NCI-H226 (cell line): ENCODE measurements around the gene DLEC1.
"Not testable (repeated sequence)": the region's sequence is repeated elsewhere in the genome, so short reads cannot be mapped to it uniquely, and the experiment has no call there.

Experiments
- DNase-seq: peaks from one replicate; pipeline ENCODE4 v3.0.0-alpha.2; 2015

The DLEC1 gene

GRCh38 chr3:38141173-38141951, 102.4 kb downstream of the DLEC1 start:
- no peak for DNase-seq

DNA sequence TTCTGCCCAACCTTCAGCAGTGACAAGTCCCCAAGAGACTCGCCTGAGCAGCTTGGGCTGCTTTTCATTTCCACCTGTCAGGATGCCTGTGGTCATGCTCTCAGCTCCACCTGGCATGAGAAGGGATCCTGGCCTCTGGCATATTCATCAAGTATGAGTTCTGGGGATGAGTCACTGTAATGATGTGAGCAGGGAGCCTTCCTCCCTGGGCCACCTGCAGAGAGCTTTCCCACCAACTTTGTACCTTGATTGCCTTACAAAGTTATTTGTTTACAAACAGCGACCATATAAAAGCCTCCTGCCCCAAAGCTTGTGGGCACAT, 102.9 kb downstream of the DLEC1 start:
- DNase-seq, result peak; percentile 58

GRCh38 chr3:38142959-38143358, 104.0 kb downstream of the DLEC1 start:
- no peak for DNase-seq

DNA sequence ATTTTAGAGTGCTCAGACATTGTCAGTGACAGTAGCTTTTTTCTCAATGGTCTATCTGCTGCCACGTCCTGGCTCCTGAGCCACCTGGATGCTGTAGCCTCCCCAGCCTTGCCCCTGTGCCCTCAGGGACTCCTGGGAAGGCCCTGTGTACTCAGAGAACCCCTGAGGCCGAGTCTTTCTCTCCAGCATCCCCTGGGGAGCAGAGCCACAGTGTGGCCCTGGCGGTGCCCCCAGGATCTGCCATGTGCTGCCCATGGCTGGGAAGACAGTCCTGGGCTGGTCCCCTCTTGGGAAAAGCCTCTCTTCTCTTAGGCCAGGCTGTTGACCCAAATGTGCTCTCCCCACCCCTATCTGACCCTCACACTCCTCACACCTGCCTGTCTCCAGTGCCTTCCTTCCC, 104.5 kb downstream of the DLEC1 start:
- no peak for DNase-seq

GRCh38 chr3:38146504-38146903, 107.5 kb downstream of the DLEC1 start:
- DNase-seq, result no peak

- DNase-seq, result no peak
Observed at GRCh38 chr3:38147421-38147820, 108.4 kb downstream of the DLEC1 start.

DNA sequence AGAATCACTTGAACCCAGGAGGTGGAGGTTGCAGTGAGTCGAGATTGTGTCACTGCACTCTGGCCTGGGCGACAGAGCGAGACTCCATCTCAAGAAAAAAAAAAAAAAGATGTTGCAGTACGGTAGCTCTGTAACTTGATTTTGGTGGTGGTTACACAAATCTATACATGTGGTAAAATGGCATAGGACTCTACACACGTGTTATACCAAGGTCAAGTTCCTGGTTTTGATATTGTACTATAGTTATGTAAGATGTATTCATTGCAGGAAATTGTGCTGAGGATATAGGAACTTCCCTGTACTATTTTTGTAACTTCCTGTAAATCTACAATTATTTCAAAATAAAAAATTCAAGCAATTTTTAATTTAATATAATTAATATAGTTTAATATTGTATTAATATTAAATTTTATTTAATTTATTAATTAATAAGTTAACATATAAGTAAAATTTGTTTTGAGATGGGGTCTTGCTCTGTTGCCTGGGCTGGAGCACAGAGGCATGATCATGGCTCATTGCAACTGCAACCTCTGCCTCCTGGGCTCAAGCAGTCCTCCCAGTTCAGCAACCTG, 109.4 kb downstream of the DLEC1 start:
- DNase-seq, result no peak

DNA sequence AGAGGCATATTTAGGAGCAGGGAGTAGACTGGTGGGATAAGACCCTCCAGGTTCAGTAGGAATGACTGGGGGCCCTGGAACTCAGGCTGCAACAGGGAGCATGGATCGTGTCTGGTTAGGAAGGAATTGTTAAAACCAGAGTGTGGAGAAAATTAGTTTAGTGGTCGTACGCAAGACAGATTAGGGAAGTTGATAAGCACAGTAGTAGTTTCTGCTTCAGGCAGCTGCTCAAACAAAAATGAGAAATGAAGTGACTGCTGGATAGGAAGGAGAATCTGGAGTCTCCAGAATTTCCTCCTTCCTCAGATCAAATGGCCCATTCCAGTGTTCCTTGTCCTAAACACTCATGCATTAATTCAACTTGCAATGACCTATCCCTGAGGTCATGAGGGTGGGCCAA, 110.7 kb downstream of the DLEC1 start:
- DNase-seq, result no peak

DNA sequence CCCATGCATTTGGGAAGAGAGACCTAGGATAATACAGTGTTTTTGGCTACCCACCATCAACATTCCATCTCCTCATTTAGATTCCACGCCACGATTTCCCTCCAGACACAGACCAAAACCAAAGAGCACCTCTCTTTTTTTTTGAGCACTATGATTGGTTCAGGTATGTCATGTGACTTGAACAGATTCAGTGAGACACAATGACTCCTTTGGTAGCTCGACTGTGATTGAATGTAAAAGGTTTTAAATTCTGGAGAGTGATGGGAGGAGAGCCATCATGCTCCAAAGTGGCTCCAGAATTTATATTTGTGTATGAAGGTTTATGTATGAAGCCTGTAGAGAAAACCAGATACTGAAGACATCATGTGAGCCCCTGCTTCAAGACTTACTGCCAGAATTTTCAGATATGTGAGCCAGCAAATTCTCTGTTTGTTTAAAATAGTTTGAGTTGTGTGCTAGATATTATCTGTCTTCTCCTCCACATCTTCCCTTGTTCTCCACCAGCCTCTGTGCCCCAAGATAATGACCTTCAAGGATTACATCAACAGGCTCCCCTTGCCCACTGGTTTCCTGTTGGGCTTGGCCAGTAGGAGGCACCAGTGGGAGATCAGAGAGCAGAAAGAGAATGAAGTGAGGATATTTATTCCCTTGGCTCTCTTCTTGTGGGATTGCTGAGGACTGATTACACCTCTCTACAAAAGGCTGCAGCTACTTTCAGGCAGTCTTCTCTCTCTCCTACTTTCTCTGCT, 111.9 kb downstream of the DLEC1 start:
- no peak for DNase-seq

- peak; percentile 87 for DNase-seq
Observed at GRCh38 chr3:38151667-38152265, 112.8 kb downstream of the DLEC1 start.

DNA sequence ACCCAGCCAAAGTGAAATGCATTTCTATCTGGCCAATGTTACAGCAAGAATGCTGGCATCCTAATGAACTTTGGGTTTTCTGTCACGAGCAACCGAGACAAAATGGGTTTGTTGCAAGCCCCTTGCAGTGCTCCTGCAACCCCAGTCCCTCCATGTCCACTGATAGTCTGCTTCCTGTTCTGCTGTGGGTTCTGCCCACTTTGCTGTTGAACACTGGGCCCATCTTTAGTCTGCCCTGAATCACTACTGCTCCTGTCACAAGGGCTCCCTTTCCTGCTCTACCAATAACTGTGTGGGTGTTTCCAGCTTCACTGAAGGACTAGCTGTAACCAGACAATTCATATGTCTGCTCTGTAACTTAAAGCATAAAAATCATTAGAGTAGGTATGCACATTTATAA, 113.6 kb downstream of the DLEC1 start:
- DNase-seq, result no peak

DNA sequence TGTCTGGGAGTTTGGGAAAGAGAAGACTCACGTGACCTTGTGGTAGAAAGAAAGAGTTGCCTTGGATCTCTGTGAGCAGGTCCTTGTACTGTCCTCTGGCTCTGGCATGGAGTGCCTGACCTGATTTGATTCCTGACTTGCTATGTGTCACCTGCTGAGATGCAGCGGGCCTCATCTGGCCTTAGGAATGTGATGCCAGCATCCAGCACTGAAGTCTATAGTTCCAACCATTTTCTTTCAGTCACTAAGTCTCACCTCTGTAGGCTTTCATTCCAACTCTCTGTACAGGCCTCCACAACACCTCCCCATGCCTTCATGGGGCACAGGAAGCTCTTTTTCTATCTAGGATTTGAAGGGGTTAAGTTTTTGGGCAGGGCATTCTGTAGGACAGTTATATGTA, 114.2 kb downstream of the DLEC1 start:
- no peak for DNase-seq

DNA sequence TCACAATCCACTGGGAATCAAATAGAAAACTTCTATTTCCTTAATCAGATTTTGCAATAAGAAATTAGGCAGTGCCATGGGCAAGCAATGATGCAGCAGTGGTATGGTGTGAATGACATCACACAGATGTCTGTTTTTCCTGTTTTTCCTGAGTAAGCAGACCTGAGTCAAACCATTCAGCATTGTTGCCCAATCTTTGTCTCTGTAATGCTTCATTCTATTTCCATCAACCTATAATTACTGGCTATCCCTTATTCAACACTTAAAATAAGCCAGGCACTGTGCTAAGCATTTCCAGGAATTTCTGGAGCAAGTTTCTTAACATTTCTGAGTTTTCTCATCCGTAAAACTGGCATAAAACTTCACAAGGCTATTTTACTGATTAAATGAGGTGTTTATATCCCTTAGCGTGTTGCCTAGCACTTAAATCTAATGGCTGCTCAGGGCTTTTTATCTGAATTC, 115.1 kb downstream of the DLEC1 start:
- peak; percentile 79 for DNase-seq

DNA sequence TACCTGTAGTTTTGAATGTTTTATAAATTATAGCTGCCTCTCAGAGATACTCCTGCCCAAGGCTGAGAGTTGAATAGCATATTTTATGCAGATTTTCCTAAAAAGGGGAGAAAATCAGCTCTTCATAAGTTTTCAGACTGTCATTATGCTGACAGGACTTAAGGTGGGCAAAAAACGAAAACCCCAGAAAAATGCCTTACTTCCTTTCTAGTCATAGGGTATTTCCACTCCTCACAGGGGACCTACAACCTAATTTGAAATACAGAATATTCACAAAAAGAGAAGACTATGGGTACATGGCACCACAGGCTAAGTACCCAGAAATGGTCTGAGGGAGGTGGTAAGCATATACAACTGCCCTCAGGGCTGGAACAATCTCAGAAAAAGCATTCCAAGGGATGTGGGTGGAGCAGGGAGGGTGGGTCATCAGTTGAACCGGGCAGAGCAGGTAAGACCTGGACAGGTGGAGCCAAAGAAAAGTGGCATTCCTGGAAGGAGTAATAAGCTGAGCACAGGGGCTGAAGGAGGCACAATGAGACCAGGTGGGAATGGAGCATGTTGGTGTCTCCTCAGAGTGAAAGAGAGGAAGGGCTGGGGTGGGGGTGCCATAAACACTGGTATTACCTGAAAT, 115.7 kb downstream of the DLEC1 start:
- no peak for DNase-seq

DNA sequence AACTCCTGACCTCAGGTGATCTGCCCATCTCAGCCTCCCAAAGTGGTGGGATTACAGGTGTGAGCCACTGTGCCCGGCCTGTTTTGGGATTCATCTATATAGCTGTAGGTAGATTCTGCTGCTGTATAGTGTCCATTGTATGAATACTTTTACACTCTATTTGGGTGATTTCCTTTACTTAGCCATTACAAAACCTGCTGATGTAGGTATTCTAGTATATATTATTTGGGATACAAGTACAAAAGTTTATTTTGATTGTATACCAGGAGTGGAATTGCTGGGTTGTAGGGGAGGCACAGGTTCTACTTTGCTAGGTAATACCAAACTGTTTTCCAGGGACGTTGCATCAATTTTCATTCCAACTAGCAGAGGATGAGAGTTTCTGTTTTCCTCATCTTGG, 116.8 kb downstream of the DLEC1 start:
- DNase-seq, result no peak

- DNase-seq, result no peak
Observed at GRCh38 chr3:38157117-38157516, 118.1 kb downstream of the DLEC1 start.

- peak; percentile 86 for DNase-seq
Observed at GRCh38 chr3:38157595-38157994, 118.6 kb downstream of the DLEC1 start.

DNA sequence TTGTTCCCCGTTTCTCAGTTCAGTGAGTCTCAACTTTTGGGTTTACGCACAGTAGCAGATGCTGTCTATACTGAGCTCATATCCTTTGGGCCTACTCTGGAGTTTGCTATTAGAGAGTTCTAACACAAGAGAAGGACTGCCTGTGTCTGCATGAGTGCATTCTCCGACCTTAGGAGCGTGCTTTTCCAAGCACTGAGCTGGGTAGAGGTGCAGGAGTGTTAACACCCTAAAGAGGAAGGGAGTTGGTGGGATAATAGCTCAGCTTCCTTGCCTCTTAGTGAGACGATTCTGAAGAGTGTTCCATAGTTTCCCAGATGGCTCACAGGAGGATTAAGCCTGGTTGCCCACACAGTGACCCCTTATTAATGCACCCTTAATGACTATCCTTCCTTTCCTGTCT, 119.5 kb downstream of the DLEC1 start:
- no peak for DNase-seq

DNA sequence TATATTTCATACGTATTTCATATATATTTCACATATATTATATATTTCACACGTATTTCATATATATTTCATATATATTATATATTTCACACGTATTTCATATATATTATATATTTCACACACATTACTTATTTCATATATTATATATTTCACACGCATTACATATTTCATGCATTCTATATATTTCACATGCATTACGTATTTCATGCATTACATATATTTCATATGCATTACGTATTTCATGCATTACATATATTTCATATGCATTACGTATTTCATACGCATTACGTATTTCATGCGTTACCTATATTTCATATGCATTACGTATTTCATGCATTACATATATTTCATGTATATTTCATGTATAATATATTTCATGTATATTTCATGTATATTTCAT, 121.7 kb downstream of the DLEC1 start:
- DNase-seq, result not testable (repeated sequence)

DNA sequence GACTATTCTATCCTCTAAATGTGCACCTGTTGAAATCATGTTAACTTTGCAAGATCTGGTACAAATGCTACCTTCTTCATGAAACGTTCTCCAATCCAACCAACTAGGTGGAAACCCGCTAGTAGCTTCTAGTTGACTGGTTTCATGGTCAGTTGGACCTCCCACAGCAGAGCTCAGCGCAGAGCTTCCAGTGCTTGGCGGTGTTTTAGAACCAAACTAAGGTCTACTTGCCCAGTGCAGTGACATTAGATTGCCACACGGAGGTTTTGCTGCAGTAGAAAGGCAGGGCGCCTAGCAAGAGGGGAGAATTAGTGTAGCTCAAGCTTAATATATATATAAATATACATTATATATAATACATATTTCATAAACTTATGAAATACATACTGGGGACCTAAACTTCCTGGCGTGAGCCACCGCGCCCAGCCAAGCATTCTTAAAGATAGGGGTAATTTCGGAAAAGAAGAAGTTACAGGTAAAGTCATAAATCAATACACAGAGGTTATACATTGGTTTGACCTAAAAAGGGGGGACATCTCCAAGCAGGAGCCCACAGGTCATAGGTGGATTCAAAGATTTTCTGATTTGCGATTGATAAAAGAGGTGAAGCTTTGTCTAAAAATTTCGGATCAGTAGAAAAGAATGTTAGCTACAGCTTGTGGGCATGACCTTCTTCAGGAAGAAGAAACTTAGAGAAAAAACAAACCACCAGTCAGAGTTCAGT, 124.3 kb downstream of the DLEC1 start:
- DNase-seq, result no peak

- DNase-seq, result no peak
Observed at GRCh38 chr3:38163841-38164642, 125.0 kb downstream of the DLEC1 start.

DNA sequence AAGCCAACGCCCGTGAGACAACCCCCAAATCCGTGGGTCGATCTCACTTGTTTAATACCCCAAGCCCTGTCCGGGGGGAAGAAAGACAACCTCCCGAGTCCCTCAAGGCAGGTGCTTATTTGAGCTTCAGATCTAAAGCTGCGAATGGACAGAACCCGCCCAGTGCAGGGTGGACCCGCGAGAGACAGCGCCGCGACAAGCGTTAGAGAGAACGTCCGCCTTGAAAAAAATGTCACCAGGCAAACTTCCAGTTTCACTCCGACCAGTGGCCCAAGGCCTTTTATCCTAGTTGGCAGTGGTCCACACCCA, 125.6 kb downstream of the DLEC1 start:
- DNase-seq, result no peak
